MCF 10A (cell line): ENCODE measurements around the gene DVL1. TPM values are rescaled to one million over a fixed set of nuclear protein-coding genes. Genes with fewer than 3 reads are reported as not detected.

Experiments used
- BruUV-seq: library from RNA; stranded (reverse); fragments of 400-500 nt; replicated peaks from 2 replicates; lab custom pipeline; 2021; lab: Mats Ljungman, UMichigan
- CTCF ChIA-PET: fragments of 300-600 bp; sonication (Branson Sonifier 250); formaldehyde crosslinking; extraction: SDS; loops from one replicate; lab custom pipeline; 2021; ENCODE audit warnings: antibody characterized with exemption, inconsistent platforms; lab: Yijun Ruan, JAX
- POLR2A ChIA-PET: fragments of 300-600, 350-650 bp; sonication (Branson Sonifier 250); formaldehyde crosslinking; extraction: SDS; loops from one replicate; lab custom pipeline; 2020; ENCODE audit warnings: antibody characterized with exemption, inconsistent platforms; lab: Yijun Ruan, JAX
- DNase-seq: peaks from one replicate; pipeline ENCODE4 v3.0.0-alpha.2; 2018; ENCODE audit not compliant: unreplicated experiment
- H3K27ac Mint-ChIP-seq: one replicate; pipeline ENCODE4 v1.8.0; 2022; ENCODE audit warnings: mild to moderate bottlenecking, low read depth, mixed read lengths; ENCODE audit not compliant: unreplicated experiment
- H3K27me3 Mint-ChIP-seq: one replicate; pipeline ENCODE4 v1.8.0; 2022; ENCODE audit warnings: mixed read lengths; ENCODE audit not compliant: insufficient read depth, unreplicated experiment
- H3K36me3 Mint-ChIP-seq: one replicate; pipeline ENCODE4 v1.8.0; 2022; ENCODE audit warnings: mild to moderate bottlenecking, moderate library complexity, mixed read lengths; ENCODE audit not compliant: insufficient read depth, unreplicated experiment
- H3K4me1 Mint-ChIP-seq: one replicate; pipeline ENCODE4 v1.8.0; 2022; ENCODE audit warnings: mixed read lengths; ENCODE audit not compliant: insufficient read depth, unreplicated experiment
- H3K4me3 Mint-ChIP-seq: one replicate; pipeline ENCODE4 v1.8.0; 2022; ENCODE audit warnings: mild to moderate bottlenecking, moderate library complexity, mixed read lengths; ENCODE audit not compliant: unreplicated experiment
- H3K9me3 Mint-ChIP-seq: one replicate; pipeline ENCODE4 v1.8.0; 2022; ENCODE audit warnings: mixed read lengths; ENCODE audit not compliant: unreplicated experiment
- intact Hi-C: fragments of 100-400 bp; cut with micrococcal nuclease; formaldehyde crosslinking; loops from 2 replicates; pipeline ENCODE4 v1.14.1; 2022
- total RNA-seq: library from RNA; stranded (reverse); gene quantifications from 2 replicates; pipeline ENCODE4 v1.2.3, GENCODE V29; 2022
- TF ChIP-seq, protein P1 (sequence below): fragments of 200-600 bp; IDR thresholded peaks from one replicate; pipeline ENCODE4 v1.8.0; 2022; ENCODE audit warnings: antibody characterized with exemption, mild to moderate bottlenecking; ENCODE audit not compliant: unreplicated experiment

The DVL1 gene
- total RNA-seq, 1 experiment from 2014 or later: 113 TPM

DNA sequence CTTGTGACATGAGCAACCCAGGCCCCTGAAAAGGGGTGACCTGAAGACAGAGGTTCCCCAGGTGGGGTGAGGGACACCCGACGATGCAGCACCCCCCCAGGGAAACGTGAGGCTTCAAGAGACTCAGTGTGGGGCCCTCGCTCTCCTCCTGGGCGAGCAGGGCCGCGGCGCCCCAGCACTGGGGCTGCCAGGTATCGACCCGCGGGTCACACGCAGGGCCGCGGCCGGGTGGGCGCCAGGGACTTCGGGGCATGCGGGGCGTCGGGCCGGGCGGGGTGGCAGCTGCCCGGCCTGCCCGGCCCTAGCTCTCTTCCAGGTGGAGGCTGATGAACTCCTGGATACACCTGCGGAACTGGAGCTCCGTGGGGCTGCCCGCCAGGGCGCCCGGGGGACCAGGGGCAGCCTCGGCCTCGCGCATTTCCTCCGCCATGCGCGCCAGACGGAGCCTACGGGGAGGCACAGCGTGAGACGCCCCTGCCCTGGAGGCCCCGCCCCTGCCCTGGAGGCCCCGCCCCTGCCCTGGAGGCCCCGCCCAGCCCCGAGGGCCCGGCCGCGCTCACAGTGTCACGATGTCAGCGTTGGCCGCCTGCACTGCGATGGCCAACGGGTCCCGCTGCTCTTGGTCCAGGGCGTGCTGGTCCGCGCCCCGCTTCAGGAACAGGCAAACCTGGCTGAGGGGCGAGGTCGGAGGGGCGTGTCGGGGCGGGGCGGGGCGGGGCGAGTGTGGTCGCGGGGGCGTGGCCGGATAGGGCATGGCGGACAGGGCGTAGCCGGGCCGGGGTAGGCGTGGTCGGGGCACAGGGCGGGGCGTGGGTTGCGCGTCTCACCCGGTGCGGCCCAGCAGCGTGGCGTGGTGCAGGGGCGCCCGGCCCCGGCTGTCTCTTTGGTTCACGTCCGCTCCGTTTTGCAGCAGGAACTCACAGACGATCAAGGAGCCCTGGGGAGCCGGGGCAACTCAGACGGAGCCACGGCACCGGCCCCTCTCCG, 55.7 kb downstream of the DVL1 start:
- POLR2A ChIA-PET: interaction anchor here (0.6 to 1.9 kb wide), 2 partner anchors 10 to 177 kb away, joined by 3 to 6 read pairs; no protein-coding TSS in a partner anchor
- intact Hi-C loops: loop anchor here (5.0 to 10.0 kb wide), 2 partner anchors 61 to 309 kb away; partner anchors contain the start of genes B3GALT6, PERM1 and SDF4
- Mint-ChIP-seq H3K27ac (no peak overlapping the region), H3K4me1 (no peaks in the 10 kb centered on the region), H3K4me3 (no peak overlapping the region), H3K36me3 (peaks cover 17% of the 10 kb centered on the region), H3K9me3 (no peaks in the 10 kb centered on the region), H3K27me3 (no peaks in the 10 kb centered on the region)
- no TSS peak for BruUV-seq
- CTCF ChIA-PET: interaction anchor here (0.6 to 2.1 kb wide), 4 partner anchors 8 to 134 kb away, joined by 3 to 9 read pairs (median 5); no protein-coding TSS in a partner anchor
- TF ChIP-seq, protein P1, sequence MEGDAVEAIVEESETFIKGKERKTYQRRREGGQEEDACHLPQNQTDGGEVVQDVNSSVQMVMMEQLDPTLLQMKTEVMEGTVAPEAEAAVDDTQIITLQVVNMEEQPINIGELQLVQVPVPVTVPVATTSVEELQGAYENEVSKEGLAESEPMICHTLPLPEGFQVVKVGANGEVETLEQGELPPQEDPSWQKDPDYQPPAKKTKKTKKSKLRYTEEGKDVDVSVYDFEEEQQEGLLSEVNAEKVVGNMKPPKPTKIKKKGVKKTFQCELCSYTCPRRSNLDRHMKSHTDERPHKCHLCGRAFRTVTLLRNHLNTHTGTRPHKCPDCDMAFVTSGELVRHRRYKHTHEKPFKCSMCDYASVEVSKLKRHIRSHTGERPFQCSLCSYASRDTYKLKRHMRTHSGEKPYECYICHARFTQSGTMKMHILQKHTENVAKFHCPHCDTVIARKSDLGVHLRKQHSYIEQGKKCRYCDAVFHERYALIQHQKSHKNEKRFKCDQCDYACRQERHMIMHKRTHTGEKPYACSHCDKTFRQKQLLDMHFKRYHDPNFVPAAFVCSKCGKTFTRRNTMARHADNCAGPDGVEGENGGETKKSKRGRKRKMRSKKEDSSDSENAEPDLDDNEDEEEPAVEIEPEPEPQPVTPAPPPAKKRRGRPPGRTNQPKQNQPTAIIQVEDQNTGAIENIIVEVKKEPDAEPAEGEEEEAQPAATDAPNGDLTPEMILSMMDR: no peak
- DNase-seq: no peak

DNA sequence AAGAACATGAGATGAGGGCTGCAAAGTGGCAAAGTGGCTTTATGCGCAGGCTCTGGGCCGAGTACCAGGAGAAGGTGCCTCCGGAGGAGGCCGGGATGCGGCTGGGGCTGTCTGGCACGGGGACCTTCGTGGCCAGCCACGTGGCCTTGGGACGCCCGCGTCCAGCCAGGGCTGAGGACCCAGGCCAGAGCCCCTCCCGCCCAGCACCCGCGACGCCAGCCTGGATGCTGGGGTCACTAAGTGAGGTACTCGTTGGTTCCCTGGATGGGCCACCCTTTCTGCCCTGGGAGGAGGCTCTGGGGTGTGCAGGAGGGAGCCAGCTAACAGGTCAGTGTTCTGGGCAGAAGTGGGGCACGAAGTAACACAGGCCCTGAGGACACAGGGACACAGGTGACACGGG, 56.4 kb downstream of the DVL1 start:
- TF ChIP-seq, protein P1: no peak
- intact Hi-C loops: loop anchor here (5.0 to 10.0 kb wide), 2 partner anchors 61 to 308 kb away; partner anchors contain the start of genes B3GALT6, PERM1 and SDF4
- no peak for DNase-seq
- Mint-ChIP-seq H3K27me3 (no peaks in the 10 kb centered on the region), H3K4me1 (no peaks in the 10 kb centered on the region), H3K36me3 (peaks cover 17% of the 10 kb centered on the region), H3K4me3 (no peak overlapping the region), H3K27ac (no peak overlapping the region), H3K9me3 (no peaks in the 10 kb centered on the region)
- POLR2A ChIA-PET: interaction anchor here (1.9 kb wide), 1 partner anchor 10 kb away, joined by 6 read pairs; no protein-coding TSS in a partner anchor
- CTCF ChIA-PET: interaction anchor here (0.6 to 3.2 kb wide), 7 partner anchors 9 to 173 kb away, joined by 3 to 77 read pairs (median 7); partner anchors contain the start of gene SCNN1D
- BruUV-seq: no TSS peak

DNA sequence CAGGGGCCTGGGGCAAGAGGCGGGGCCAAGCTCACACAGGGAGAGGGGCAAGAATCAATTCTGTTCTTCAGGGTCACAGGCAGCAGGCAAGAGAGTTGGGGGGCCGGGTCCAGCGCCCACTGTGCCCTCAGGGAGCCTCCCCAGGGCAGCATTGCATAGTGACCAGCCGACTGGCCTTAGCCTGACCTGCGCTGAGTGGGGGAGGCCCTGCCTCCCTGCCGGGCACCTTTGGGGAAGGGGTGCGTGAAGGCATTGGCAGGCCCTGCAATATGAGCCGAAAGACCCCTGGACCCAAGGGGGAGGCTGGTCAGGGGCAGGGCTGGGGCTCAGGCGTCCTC, 56.8 kb downstream of the DVL1 start:
- no peak for DNase-seq
- H3K4me1 Mint-ChIP-seq: no peaks in the 10 kb centered on the region
- no peak overlapping the region for H3K4me3 Mint-ChIP-seq
- TF ChIP-seq, protein P1: no peak
- H3K9me3 Mint-ChIP-seq: no peaks in the 10 kb centered on the region
- ChIA-PET POLR2A (interaction anchor here (0.7 to 1.9 kb wide), 4 partner anchors 11 to 170 kb away, joined by 3 to 13 read pairs (median 7); no protein-coding TSS in a partner anchor), CTCF (interaction anchor here (0.7 to 3.2 kb wide), 12 partner anchors 8 to 308 kb away, joined by 3 to 77 read pairs (median 6); partner anchors contain the start of genes B3GALT6 and SCNN1D)
- peaks cover 17% of the 10 kb centered on the region for H3K36me3 Mint-ChIP-seq
- H3K27ac Mint-ChIP-seq: no peak overlapping the region
- no TSS peak for BruUV-seq
- intact Hi-C loops: loop anchor here (5.0 to 10.0 kb wide), 2 partner anchors 60 to 308 kb away; partner anchors contain the start of genes B3GALT6, PERM1 and SDF4
- no peaks in the 10 kb centered on the region for H3K27me3 Mint-ChIP-seq
